ENCODE data around the gene IL32. TPM values are rescaled to one million over a fixed set of nuclear protein-coding genes. Genes with fewer than 3 reads are reported as not detected.
A peak's percentile ranks its signal among the peaks of the same experiment; 100 is the strongest.

The IL32 gene
- total and polyA plus RNA-seq, 9 of the 15 experiments (the other 6 are each of a cell fraction or from before 2014, with no cell fraction given), result 0.21 to 2.2 (median 0.37) TPM; not detected in 3

DNA sequence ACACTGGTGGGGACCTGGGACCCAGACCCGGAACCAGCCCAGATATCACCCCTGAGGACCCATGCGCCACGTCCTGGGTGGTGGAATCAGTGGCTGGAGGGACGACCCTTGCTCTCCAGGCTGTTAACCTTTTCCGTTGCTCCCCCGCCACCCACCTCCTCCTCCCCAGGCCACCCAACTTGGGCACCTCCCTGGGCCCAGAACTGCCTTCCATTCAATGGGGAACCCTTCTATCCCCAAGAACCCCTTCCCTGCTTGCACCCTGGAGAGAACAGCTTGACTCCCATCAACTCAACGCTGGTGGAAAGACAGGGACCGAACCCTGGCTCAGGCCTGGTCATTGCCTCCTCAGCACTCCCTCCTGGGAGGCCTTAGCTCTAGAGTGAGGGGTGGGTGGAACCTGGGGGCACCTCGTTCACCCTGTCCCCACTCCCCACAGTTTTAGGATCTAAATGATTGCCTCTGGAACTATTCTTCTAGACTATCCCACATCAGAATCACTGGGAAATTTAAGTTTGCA, 5.7 kb upstream of the IL32 start (continued):
- TF ChIP-seq ZNF41 (CRISPR knock-in tag; conservative IDR thresholded peaks at IDR 0.05) (no peak), ATF3 (IDR thresholded peaks at IDR 0.05) (no peak), ATF3 (CRISPR knock-in tag; conservative IDR thresholded peaks at IDR 0.05) (no peak), STAT5B (CRISPR knock-in tag; IDR thresholded peaks at IDR 0.05) (no peak), PBX2 (CRISPR knock-in tag; IDR thresholded peaks at IDR 0.05; ENCODE audit: low read depth) (no peak), PBX2 (tag; conservative IDR thresholded peaks at IDR 0.05; ENCODE audit: low read depth) (no peak), ZEB2 (IDR thresholded peaks at IDR 0.05) (no peak), CLOCK (CRISPR knock-in tag; IDR thresholded peaks at IDR 0.05; ENCODE audit: borderline replicate concordance) (no peak), ETV6 (IDR thresholded peaks at IDR 0.05; ENCODE audit: borderline replicate concordance in 1 of 2, low read depth in 2 of 2, low read length in 1 of 2) (no peak), ETV6 (CRISPR knock-in tag; IDR thresholded peaks at IDR 0.05; ENCODE audit: borderline replicate concordance) (no peak), PCBP1 (IDR thresholded peaks at IDR 0.05; ENCODE audit: low read depth, low read length, poor library complexity, severe bottlenecking) (no peak), CUX1 (CRISPR knock-in tag; IDR thresholded peaks at IDR 0.05) (no peak), ZNF707 (CRISPR knock-in tag; conservative IDR thresholded peaks at IDR 0.05) (no peak)
- TF ChIP-seq, protein P1, sequence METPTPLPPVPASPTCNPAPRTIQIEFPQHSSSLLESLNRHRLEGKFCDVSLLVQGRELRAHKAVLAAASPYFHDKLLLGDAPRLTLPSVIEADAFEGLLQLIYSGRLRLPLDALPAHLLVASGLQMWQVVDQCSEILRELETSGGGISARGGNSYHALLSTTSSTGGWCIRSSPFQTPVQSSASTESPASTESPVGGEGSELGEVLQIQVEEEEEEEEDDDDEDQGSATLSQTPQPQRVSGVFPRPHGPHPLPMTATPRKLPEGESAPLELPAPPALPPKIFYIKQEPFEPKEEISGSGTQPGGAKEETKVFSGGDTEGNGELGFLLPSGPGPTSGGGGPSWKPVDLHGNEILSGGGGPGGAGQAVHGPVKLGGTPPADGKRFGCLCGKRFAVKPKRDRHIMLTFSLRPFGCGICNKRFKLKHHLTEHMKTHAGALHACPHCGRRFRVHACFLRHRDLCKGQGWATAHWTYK (CRISPR knock-in tag; IDR thresholded peaks at IDR 0.05), result 0 out of 2 replicates have a peak, but pooled peaks have one; percentile 21
